Measurements from ENCODE around the gene ADPRM. TPM values are rescaled to one million over a fixed set of nuclear protein-coding genes. Genes with fewer than 3 reads are reported as not detected.

ADPRM gene
- total and polyA plus RNA-seq, 11 donors = 2.1 to 7.2 (median 4.2) TPM

GRCh38 chr17:10754861-10755591 lies 57.6 kb downstream of the ADPRM start:
- no peak for DNase-seq
- Histone ChIP-seq H3K9me3 (no peaks in the 10 kb centered on the region), H3K27ac (no peak overlapping the region), H3K36me3 (no peaks in the 10 kb centered on the region), H3K27me3 (no peaks in the 10 kb centered on the region), H3K4me1 (peaks cover 0 to 6% (median 0%) of the 10 kb centered on the region in 12 donors), H3K4me3 (no peak overlapping the region)
- WGBS, 4 donors = 27 to 38% (median 33%) methylated on average over 14 of the region's 14 CpGs
- TF ChIP-seq CTCF (IDR thresholded peaks at IDR 0.05) = no peak
- no peak for ATAC-seq
- intact Hi-C loops (cut with DNase I) = loop anchor here in 3 of 10 donors (5.0 kb wide), 3 partner anchors 82 to 92 kb away; partner anchors contain the start of gene PIRT (in 1 of the 3)

DNA sequence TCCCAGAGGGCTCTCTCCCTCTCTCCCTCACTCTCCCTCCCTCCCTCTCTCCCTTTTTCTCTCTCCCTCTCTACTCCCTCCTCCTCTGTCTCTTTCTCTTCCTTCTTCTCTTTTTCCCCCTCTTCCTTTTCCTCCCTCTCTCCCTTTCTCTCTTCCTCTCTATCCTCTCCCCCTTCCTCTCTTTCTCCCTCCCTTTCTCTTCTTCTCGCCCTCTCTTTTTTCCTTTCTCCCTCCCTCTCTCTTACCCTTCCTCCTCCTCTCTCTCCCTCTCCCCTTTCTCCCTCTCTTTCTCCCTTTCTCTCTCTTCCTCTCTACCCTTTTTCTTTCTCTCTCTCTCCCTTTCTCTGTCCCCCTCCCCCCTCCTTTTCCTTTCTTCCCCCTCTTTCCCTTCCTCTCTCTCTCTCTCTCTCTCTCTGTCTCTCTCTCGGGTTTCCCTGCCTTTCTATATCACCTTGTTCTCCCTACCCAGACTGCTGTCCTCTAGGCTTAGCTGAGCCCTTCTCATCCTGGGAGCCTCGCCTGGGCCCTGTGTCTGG lies 58.3 kb downstream of the ADPRM start:
- intact Hi-C loops (cut with DNase I) = loop anchor here in 1 of 10 donors (5.0 kb wide), 1 partner anchor 82 kb away; the partner anchor contains the start of gene PIRT
- ATAC-seq (no peak), DNase-seq (no peak)
- WGBS, 4 donors = 78 to 79% (median 78%) methylated on average over 3 of the region's 3 CpGs
- Histone ChIP-seq H3K27ac (no peak overlapping the region), H3K4me3 (no peak overlapping the region), H3K36me3 (no peaks in the 10 kb centered on the region), H3K27me3 (no peaks in the 10 kb centered on the region), H3K4me1 (peaks cover 0 to 6% (median 0%) of the 10 kb centered on the region in 12 donors), H3K9me3 (no peaks in the 10 kb centered on the region)
- no peak for TF ChIP-seq CTCF (IDR thresholded peaks at IDR 0.05)
- no peak for TF ChIP-seq POLR2A (IDR thresholded peaks at IDR 0.05)

DNA sequence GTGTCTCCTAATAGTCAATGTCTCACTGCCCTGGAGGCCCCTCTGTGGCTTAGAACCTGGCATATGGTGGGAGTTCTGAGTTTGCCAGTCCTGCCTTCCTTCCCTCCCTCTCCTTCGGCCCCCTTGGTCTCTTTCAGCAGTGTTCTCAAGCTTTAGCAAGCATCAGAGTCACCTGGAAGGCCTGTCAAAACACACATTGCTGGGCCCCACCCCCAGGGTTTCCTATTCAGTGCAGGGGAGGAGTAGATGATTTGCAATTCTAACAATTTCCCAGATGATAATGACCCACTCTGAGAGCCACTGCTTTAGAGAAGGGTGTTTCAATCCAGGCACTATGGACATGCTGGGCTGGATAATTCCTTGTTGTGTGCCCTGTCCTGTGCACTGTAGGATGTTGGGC lies 58.8 kb downstream of the ADPRM start:
- Histone ChIP-seq H3K4me3 (no peak overlapping the region), H3K9me3 (no peaks in the 10 kb centered on the region), H3K36me3 (no peaks in the 10 kb centered on the region), H3K27ac (no peak overlapping the region), H3K4me1 (peaks cover 0 to 6% (median 0%) of the 10 kb centered on the region in 12 donors), H3K27me3 (no peaks in the 10 kb centered on the region)
- WGBS, 4 donors = 57 to 81% (median 68%) methylated on average over 1 of the region's 1 CpG
- intact Hi-C loops (cut with DNase I) = loop anchor here in 1 of 10 donors (5.0 kb wide), 1 partner anchor 81 kb away; the partner anchor contains the start of gene PIRT
- ATAC-seq = no peak
- TF ChIP-seq POLR2A (IDR thresholded peaks at IDR 0.05) (no peak), CTCF (IDR thresholded peaks at IDR 0.05) (no peak)
- DNase-seq = no peak

- no peak for ATAC-seq
- no peaks in the 10 kb centered on the region for H3K36me3 ChIP-seq
- intact Hi-C loops (cut with DNase I) = loop anchor here in 1 of 10 donors (5.0 kb wide), 1 partner anchor 81 kb away; the partner anchor contains the start of gene PIRT
- no peak for DNase-seq
- peaks cover 0 to 6% (median 0%) of the 10 kb centered on the region in 12 donors for H3K4me1 ChIP-seq
- H3K4me3 ChIP-seq = no peak overlapping the region
- H3K9me3 ChIP-seq = no peaks in the 10 kb centered on the region
- H3K27me3 ChIP-seq = no peaks in the 10 kb centered on the region
- 78 to 95% (median 88%) methylated on average over 2 of the region's 2 CpGs for WGBS, 4 donors
- H3K27ac ChIP-seq = no peak overlapping the region
- TF ChIP-seq POLR2A (IDR thresholded peaks at IDR 0.05) = no peak
- no peak for TF ChIP-seq CTCF (IDR thresholded peaks at IDR 0.05)
Measured at GRCh38 chr17:10756619-10757018, 59.2 kb downstream of the ADPRM start.

All from heart left ventricle (tissue), 16 donors.